PC-3 (cell line): ENCODE measurements around the gene NOC2L. TPM values are rescaled to one million over a fixed set of nuclear protein-coding genes. Genes with fewer than 3 reads are reported as not detected.

ENCODE experiments used
- ATAC-seq: fragments of 200-7000 bp; cut with Tn5 transposase; 2 replicates; pipeline ENCODE4 v1.9.1; 2020; ENCODE audit warnings: mild to moderate bottlenecking, moderate library complexity
- BruUV-seq: library from RNA; stranded (reverse); fragments of 400-500 nt; replicated peaks from 2 replicates; lab custom pipeline; 2021; lab: Mats Ljungman, UMichigan
- CTCF ChIA-PET: fragments of 300-600 bp; sonication (Branson Sonifier 250); formaldehyde crosslinking; loops from one replicate; lab custom pipeline; 2022; ENCODE audit warnings: antibody characterized with exemption; lab: Charles Lee
- POLR2A ChIA-PET: fragments of 300-600 bp; sonication (Branson Sonifier 250); formaldehyde crosslinking; loops from one replicate; lab custom pipeline; 2022; ENCODE audit warnings: antibody characterized with exemption; ENCODE audit not compliant: unreplicated experiment; lab: Charles Lee
- DNase-seq: peaks from one replicate; pipeline ENCODE4 v3.0.0-alpha.2; 2015
- H2AFZ ChIP-seq: fragments of 300-600 bp; sonication (generic); 2 replicates; pipeline ENCODE4 v1.6.0; 2016; ENCODE audit warnings: antibody characterized with exemption, low read length
- H3F3A ChIP-seq: fragments of 300-600 bp; sonication (generic); one replicate; pipeline ENCODE4 v1.6.0; 2017; ENCODE audit warnings: antibody characterized with exemption, low read length, control low read depth, mild to moderate bottlenecking; ENCODE audit not compliant: unreplicated experiment
- H3K27ac ChIP-seq: fragments of 300-600 bp; sonication (generic); 2 replicates; pipeline ENCODE4 v1.5.1; 2016; ENCODE audit warnings: mild to moderate bottlenecking, low read length
- H3K27me3 ChIP-seq: fragments of 300-600 bp; sonication (generic); 2 replicates; pipeline ENCODE4 v1.6.1; 2016; ENCODE audit warnings: low read length, mixed read lengths
- H3K36me3 ChIP-seq: fragments of 300-600 bp; sonication (generic); 2 replicates; pipeline ENCODE4 v1.6.1; 2016; ENCODE audit warnings: low read depth, mixed run types, low read length, mixed read lengths
- H3K4me1 ChIP-seq: fragments of 300-600 bp; sonication (generic); 2 replicates; pipeline ENCODE4 v1.5.1; 2016; ENCODE audit warnings: low read length; ENCODE audit not compliant: insufficient read depth
- H3K4me2 ChIP-seq: fragments of 300-600 bp; sonication (generic); 2 replicates; pipeline ENCODE4 v1.6.0; 2016; ENCODE audit warnings: low read length
- H3K4me3 ChIP-seq: fragments of 300-600 bp; sonication (generic); 2 replicates; pipeline ENCODE4 v1.5.1; 2016; ENCODE audit warnings: mild to moderate bottlenecking, low read length, mixed read lengths
- H3K79me2 ChIP-seq: fragments of 300-600 bp; sonication (generic); 2 replicates; pipeline ENCODE4 v1.6.1; 2017; ENCODE audit warnings: low read length, mixed read lengths
- H3K9ac ChIP-seq: fragments of 300-600 bp; sonication (generic); 2 replicates; pipeline ENCODE4 v1.6.0; 2016; ENCODE audit warnings: mild to moderate bottlenecking, low read length
- H3K9me2 ChIP-seq: fragments of 300-600 bp; sonication (generic); replicated peaks from 2 replicates; pipeline ENCODE4 v1.6.1; 2016; ENCODE audit warnings: mixed run types, low read length, mixed read lengths
- H3K9me3 ChIP-seq: fragments of 300-600 bp; sonication (generic); 2 replicates; pipeline ENCODE4 v1.6.1; 2016; ENCODE audit warnings: low read length, mixed read lengths
- H4K20me1 ChIP-seq: fragments of 300-600 bp; sonication (generic); 2 replicates; pipeline ENCODE4 v1.6.1; 2016; ENCODE audit warnings: low read length, mixed read lengths
- EZH2 ChIP-seq: fragments of 300-600 bp; sonication (generic); IDR thresholded peaks from one replicate; pipeline ENCODE4 v1.6.1; 2017; ENCODE audit warnings: antibody characterized with exemption, mild to moderate bottlenecking, low read length; ENCODE audit not compliant: unreplicated experiment
- EZH2phosphoT487 ChIP-seq: fragments of 300-600 bp; sonication (generic); IDR thresholded peaks from 2 replicates; pipeline ENCODE4 v1.6.1; 2018; ENCODE audit warnings: mild to moderate bottlenecking, antibody characterized with exemption, low read length, borderline replicate concordance
- intact Hi-C: fragments of 100-400 bp; cut with micrococcal nuclease; formaldehyde crosslinking; loops from 2 replicates; pipeline ENCODE4 v1.9.0; 2023
- total RNA-seq: library from RNA; depleted of rRNA; stranded (reverse); fragments of >200 nt; gene quantifications from 2 replicates; pipeline ENCODE4 v1.2.3, GENCODE V29; 2014
- TF ChIP-seq, protein P1 (sequence below): fragments of 300-600 bp; sonication (generic); conservative IDR thresholded peaks from 2 replicates; pipeline ENCODE4 v1.5.1; 2017; ENCODE audit warnings: antibody characterized with exemption, low read depth, mild to moderate bottlenecking, low read length

Gene NOC2L
- total RNA-seq, 1 experiment from 2014 or later: 262 TPM

DNA sequence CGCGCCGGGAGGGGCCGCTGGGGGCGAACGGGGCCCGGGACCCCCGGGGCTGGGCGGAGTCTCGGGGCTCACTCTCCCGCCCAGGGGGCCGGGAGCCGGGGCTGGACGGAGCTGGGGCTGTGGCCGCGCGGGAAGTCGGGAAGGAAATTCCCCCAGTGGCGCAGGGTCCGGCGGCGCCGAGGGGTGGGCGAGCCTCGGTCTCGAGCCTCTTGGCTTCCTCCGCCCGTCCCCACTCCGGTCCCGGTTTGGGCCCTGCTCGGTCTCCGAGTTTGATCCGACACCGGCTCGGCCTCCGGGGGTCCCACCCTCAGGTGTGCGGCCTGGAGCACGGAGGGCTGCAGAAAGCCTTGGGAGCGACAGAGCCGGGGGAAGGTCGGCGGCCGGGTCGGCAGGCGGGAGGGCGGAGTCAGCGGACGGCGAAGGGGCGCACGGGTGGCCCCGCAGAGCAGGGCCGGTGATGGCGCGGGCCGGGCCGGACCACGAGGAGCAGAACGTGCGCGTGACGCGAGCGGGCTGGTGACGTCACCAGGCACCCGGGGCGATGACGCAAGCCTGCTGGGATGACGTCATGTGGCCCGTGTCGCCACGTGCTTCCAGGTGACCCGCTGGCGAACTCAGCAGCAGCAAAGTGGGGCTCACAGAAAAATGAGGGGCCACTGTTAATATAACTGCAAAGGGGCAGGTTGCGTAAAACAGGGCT is 41.5 kb upstream of the NOC2L start:
- peak overlapping the region; percentile 96 for H3K27ac ChIP-seq
- ATAC-seq (peak; percentile 53), DNase-seq (peak; percentile 90)
- H3K9me2 ChIP-seq: no peaks in the 10 kb centered on the region
- TF ChIP-seq EZH2phosphoT487: peak; percentile 96
- TF ChIP-seq EZH2: no peak
- H3K9me3 ChIP-seq: no peaks in the 10 kb centered on the region
- peak overlapping the region; percentile 89 for H3K4me2 ChIP-seq
- peaks cover 22% of the 10 kb centered on the region for H4K20me1 ChIP-seq
- peak overlapping the region; percentile 41 for H2AFZ ChIP-seq
- ChIA-PET CTCF (interaction anchor here (0.6 to 0.7 kb wide), 2 partner anchors 18 to 20 kb away, joined by 3 to 4 read pairs; partner anchors contain the start of gene AGRN), POLR2A (interaction anchor here (0.6 to 1.6 kb wide), 6 partner anchors 14 to 373 kb away, joined by 3 to 10 read pairs (median 4); partner anchors contain the start of gene AGRN)
- peak overlapping the region; percentile 97 for H3K9ac ChIP-seq
- H3F3A ChIP-seq: no peaks in the 10 kb centered on the region
- BruUV-seq: TSS peak; percentile 60
- H3K27me3 ChIP-seq: no peaks in the 10 kb centered on the region
- H3K4me1 ChIP-seq: peaks cover 5% of the 10 kb centered on the region
- H3K4me3 ChIP-seq: peak overlapping the region; percentile 93
- peaks cover 48% of the 10 kb centered on the region for H3K79me2 ChIP-seq
- intact Hi-C loops: loop anchor here (1.0 kb wide), 1 partner anchor 13 kb away; the partner anchor contains the start of gene ISG15
- no peaks in the 10 kb centered on the region for H3K36me3 ChIP-seq

DNA sequence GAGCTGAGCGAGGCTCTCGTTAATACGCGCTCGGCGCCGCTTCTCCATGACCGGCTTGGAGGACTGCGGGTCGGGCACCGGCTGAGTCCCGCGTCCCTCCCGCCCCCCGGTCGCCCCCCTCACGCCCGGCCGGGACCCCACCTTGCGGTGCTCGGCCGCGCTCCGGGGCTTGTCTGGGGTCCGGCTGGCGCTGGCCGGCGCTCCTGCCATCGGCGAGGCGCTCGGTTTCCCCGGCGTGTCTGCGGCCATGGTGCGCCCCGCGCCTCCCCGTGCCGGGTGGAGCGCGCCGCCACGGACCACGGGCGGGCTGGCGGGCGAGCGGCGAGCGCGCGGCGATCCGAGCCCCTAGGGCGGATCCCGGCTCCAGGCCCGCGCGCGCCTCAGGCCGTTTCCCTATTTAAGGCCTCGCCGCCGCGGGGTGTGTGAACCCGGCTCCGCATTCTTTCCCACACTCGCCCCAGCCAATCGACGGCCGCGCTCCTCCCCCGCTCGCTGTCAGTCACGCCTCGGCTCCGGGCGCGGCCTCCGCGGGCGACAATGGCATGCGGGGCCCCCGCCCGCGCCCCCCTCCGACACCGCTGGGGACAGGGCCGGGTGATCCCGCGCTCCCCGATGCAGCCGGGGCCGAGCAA is 40.8 kb upstream of the NOC2L start, which contains the start of gene HES4:
Gene HES4 (minus strand): TSS at position 373 of the 632 bp plus-strand sequence. CDS start 124 bp downstream, at position 249.
- H3K9ac ChIP-seq: peak within 1 kb of the TSS; percentile 97
- H3K4me3 ChIP-seq: peak within 1 kb of the TSS; percentile 93
- no peaks in the 10 kb centered on the region for H3K27me3 ChIP-seq
- no TSS peak for BruUV-seq
- H4K20me1 ChIP-seq: peaks cover 22% of the 10 kb centered on the region
- ATAC-seq (peak; percentile 66), DNase-seq (peak; percentile 97)
- H3K36me3 ChIP-seq: no peaks in the 10 kb centered on the region
- TF ChIP-seq, protein P1, sequence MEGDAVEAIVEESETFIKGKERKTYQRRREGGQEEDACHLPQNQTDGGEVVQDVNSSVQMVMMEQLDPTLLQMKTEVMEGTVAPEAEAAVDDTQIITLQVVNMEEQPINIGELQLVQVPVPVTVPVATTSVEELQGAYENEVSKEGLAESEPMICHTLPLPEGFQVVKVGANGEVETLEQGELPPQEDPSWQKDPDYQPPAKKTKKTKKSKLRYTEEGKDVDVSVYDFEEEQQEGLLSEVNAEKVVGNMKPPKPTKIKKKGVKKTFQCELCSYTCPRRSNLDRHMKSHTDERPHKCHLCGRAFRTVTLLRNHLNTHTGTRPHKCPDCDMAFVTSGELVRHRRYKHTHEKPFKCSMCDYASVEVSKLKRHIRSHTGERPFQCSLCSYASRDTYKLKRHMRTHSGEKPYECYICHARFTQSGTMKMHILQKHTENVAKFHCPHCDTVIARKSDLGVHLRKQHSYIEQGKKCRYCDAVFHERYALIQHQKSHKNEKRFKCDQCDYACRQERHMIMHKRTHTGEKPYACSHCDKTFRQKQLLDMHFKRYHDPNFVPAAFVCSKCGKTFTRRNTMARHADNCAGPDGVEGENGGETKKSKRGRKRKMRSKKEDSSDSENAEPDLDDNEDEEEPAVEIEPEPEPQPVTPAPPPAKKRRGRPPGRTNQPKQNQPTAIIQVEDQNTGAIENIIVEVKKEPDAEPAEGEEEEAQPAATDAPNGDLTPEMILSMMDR: no peak
- peak; percentile 98 for TF ChIP-seq EZH2phosphoT487
- no peaks in the 10 kb centered on the region for H3K9me3 ChIP-seq
- H2AFZ ChIP-seq: peak within 1 kb of the TSS; percentile 41
- peak within 1 kb of the TSS; percentile 93 for H3K4me2 ChIP-seq
- H3K79me2 ChIP-seq: peaks cover 48% of the 10 kb centered on the region
- peaks cover 4% of the 10 kb centered on the region; the same call in 1 of the 2 replicates for H3K4me1 ChIP-seq
- CTCF ChIA-PET: interaction anchor here (0.7 kb wide), 1 partner anchor 19 kb away, joined by 3 read pairs; no protein-coding TSS in a partner anchor
- H3F3A ChIP-seq: no peaks in the 10 kb centered on the region
- H3K27ac ChIP-seq: peak within 1 kb of the TSS; percentile 96
- POLR2A ChIA-PET: interaction anchor here (0.5 to 1.0 kb wide), 6 partner anchors 14 to 616 kb away, joined by 3 to 10 read pairs (median 4); partner anchors contain the start of genes AGRN, MIB2 and PLEKHN1
- no peaks in the 10 kb centered on the region for H3K9me2 ChIP-seq
- intact Hi-C loops: loop anchor here (1.0 kb wide), 1 partner anchor 13 kb away; the partner anchor contains the start of gene ISG15
